Subcutaneous abdominal adipose tissue (tissue), 5 donors: ENCODE data around the gene LRCH1.

ENCODE experiments used
- H3K27ac ChIP-seq: one replicate; pipeline ENCODE4 v1.7.0; 2013; ENCODE audit warnings: low read depth, mild to moderate bottlenecking, inconsistent platforms, low read length, moderate library complexity
- H3K27me3 ChIP-seq, 5 donors: one replicate each; pipeline ENCODE4 v1.7.0; 2013; ENCODE audit warnings: low read length in 5 of 5, inconsistent platforms in 1 of 5; ENCODE audit not compliant: control insufficient read depth in 5 of 5, insufficient read depth in 4 of 5
- H3K36me3 ChIP-seq, 5 donors: one replicate each; pipeline ENCODE4 v1.7.0; 2013; ENCODE audit warnings: low read length in 5 of 5; ENCODE audit not compliant: control insufficient read depth in 5 of 5, insufficient read depth in 5 of 5
- H3K4me1 ChIP-seq, 5 donors: one replicate each; pipeline ENCODE4 v1.7.0; 2013; ENCODE audit warnings: low read length in 5 of 5, mild to moderate bottlenecking in 3 of 5, moderate library complexity in 1 of 5; ENCODE audit not compliant: control insufficient read depth in 5 of 5, insufficient read depth in 5 of 5
- H3K4me3 ChIP-seq, 5 donors: one replicate each; pipeline ENCODE4 v1.7.0; 2013; ENCODE audit warnings: low read length in 5 of 5, low read depth in 1 of 5
- H3K9ac ChIP-seq, 5 donors: one replicate each; pipeline ENCODE4 v1.7.0; 2013; ENCODE audit warnings: low read length in 5 of 5, mild to moderate bottlenecking in 4 of 5, moderate library complexity in 3 of 5
- H3K9me3 ChIP-seq, 5 donors: one replicate each; pipeline ENCODE4 v1.7.0; 2013; ENCODE audit warnings: low read length in 5 of 5; ENCODE audit not compliant: control insufficient read depth in 5 of 5
- donor health status: healthy.
- donor health status: healthy.
- donor health status: healthy.
- donor health status: healthy.
- donor health status: healthy.

LRCH1 gene

DNA sequence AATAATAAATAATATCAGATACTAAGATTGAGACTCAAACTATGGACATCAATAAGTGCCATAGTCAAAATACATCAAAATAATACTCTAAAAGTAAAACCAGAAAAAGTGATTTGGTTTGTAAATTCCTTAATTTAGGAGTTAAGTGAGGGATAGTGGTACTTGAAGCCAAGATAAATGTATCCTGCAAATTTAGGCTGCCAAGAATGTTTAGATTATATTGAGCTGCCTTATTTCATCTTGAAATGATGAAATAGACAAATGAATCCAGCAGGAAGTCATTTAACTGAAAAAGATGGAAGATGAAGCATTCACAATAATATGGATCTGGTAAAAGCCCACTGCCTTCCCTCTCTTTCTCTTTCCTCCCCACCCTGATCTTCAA is 112.3 kb downstream of the LRCH1 start:
- Histone ChIP-seq H3K36me3 (peaks cover 0 to 2% (median 0%) of the 10 kb centered on the region in 5 donors), H3K27ac (peak overlapping the region; percentile 11), H3K4me3 (no peak overlapping the region), H3K9ac (no peak overlapping the region), H3K27me3 (no peaks in the 10 kb centered on the region), H3K9me3 (no peaks in the 10 kb centered on the region), H3K4me1 (peaks cover 0 to 50% (median 12%) of the 10 kb centered on the region in 5 donors)

- Histone ChIP-seq H3K27ac (peak overlapping the region; percentile 11), H3K9me3 (no peaks in the 10 kb centered on the region), H3K27me3 (no peaks in the 10 kb centered on the region), H3K36me3 (peaks cover 0 to 6% (median 0%) of the 10 kb centered on the region in 5 donors), H3K4me1 (peaks cover 0 to 50% (median 12%) of the 10 kb centered on the region in 5 donors), H3K9ac (peak overlapping the region in 1 of 5 donors; percentile 16), H3K4me3 (no peak overlapping the region)
These were observed 112.9 kb downstream of the LRCH1 start for GRCh38 chr13:46665633-46666482.

DNA sequence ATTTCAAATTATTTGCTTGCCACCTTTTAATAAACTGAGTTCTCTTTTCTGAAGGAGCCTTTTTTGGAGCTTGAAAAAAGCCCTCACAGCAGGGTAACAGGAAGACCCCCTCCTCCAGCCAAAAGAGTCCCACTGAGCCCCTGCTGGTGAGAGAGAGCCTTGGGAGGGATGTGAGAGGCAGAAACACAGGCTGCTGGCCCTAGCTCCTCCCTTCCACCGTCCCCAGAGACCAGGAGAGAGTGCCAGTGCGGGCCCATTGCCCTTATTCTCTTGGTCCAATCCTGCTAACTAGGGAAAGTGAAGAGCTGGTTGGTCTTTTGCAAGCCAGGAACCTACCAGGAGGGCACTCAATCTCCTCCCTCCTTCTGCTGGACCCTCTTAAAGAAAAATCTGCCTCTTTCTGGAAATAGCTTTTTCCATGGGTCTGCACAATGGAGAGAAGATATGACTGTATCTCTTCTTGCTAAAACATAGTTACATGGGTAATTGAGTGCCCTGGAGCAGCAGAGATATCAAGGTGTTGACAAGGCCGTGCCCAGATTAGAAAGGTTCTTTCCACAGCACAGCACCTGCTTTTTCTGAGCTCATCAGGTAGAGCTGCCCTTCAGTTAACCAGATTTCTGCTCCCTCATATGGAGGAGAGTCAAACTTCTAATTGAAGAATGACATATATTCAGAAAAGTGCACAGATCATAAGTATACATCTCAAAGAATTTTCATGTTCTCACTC is 113.9 kb downstream of the LRCH1 start:
- H3K36me3 ChIP-seq, result peaks cover 0 to 10% (median 0%) of the 10 kb centered on the region in 5 donors
- no peaks in the 10 kb centered on the region for H3K9me3 ChIP-seq
- no peak overlapping the region for H3K9ac ChIP-seq
- H3K4me1 ChIP-seq, result peaks cover 0 to 50% (median 12%) of the 10 kb centered on the region in 5 donors
- H3K4me3 ChIP-seq, result no peak overlapping the region
- no peaks in the 10 kb centered on the region for H3K27me3 ChIP-seq
- peak overlapping the region; percentile 4 for H3K27ac ChIP-seq

DNA sequence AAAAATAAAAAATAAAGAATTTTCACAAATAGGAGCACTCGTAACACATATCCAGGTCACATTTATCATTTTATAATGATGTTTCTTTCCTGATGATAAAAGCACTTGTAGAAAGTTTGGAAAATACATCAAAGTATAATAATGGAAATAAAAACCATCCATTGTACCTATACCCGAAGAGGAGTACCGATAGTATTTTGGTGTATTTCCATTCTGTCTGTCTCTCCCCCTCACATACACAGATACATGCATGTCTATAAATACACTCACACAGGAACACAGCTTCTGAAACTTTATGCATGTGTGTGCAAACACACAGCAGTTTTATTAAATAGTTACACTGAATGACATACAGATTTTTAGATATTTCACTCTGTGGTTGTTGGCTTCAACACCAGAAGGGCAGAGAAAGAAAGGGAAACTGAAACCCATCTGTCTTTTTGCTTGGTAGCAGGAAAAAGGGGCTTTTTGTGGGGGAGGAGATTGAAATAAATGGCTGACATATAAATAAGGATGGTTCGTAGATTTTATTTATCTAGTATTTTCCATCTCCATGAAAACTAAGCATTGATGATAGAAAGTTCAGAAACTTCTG is 114.8 kb downstream of the LRCH1 start:
- Histone ChIP-seq H3K4me1 (peaks cover 0 to 42% (median 12%) of the 10 kb centered on the region in 5 donors), H3K36me3 (peaks cover 0 to 13% (median 0%) of the 10 kb centered on the region in 5 donors), H3K4me3 (peak overlapping the region in 4 of 5 donors; percentile 23 to 40 (median 27)), H3K27me3 (no peaks in the 10 kb centered on the region), H3K9me3 (no peaks in the 10 kb centered on the region), H3K27ac (peak overlapping the region; percentile 48), H3K9ac (peak overlapping the region in 1 of 5 donors; percentile 11)

GRCh38 chr13:46668302-46668720 is 115.3 kb downstream of the LRCH1 start:
- H3K9me3 ChIP-seq, result no peaks in the 10 kb centered on the region
- H3K4me3 ChIP-seq, result peak overlapping the region in 4 of 5 donors; percentile 23 to 40 (median 27)
- peaks cover 0 to 13% (median 0%) of the 10 kb centered on the region in 5 donors for H3K36me3 ChIP-seq
- H3K4me1 ChIP-seq, result peaks cover 0 to 41% (median 12%) of the 10 kb centered on the region in 5 donors
- H3K27ac ChIP-seq, result peak overlapping the region; percentile 48
- H3K9ac ChIP-seq, result peak overlapping the region in 1 of 5 donors; percentile 11
- no peaks in the 10 kb centered on the region for H3K27me3 ChIP-seq

- H3K4me1 ChIP-seq, result peaks cover 0 to 41% (median 12%) of the 10 kb centered on the region in 5 donors
- no peak overlapping the region for H3K4me3 ChIP-seq
- H3K9me3 ChIP-seq, result no peaks in the 10 kb centered on the region
- H3K27me3 ChIP-seq, result no peaks in the 10 kb centered on the region
- no peak overlapping the region for H3K9ac ChIP-seq
- H3K36me3 ChIP-seq, result peaks cover 0 to 13% (median 0%) of the 10 kb centered on the region in 5 donors
- H3K27ac ChIP-seq, result peak overlapping the region; percentile 18
These were observed 116.1 kb downstream of the LRCH1 start for GRCh38 chr13:46668931-46669525.

DNA sequence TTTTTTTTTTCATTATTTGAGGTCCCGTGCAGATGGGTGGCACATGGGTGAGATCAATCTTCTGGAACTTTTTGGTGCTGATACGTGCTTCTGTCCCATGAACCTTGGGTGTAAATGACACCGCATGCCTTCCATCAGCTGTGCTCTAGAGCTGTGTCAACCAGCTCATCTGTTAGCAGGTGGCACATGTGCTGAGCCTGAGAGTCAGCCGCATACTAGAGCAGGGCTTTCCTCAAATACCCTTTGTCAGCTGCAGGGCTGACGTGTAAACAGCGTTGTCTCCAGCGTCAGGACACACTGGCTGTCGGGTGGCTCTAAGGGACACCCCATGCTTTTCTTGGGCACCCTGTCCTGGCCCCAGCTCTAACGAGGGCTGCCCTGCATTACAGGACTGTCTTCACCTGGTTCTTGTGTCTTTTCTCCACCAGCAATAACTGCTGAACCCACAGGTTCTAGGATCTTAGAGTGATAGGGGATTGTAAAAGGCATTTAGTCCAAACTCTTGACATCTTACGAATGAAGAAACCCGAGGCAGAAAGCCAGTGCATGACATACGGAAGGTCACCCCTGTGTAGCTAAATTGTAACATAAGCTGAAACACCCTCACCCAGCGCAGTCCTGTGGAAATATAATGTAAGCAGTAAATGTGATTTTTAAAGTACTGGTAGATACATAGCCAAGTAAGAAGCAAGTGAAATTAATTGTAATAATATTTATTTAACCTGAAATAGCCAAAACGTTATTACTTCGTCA is 119.5 kb downstream of the LRCH1 start:
- no peak overlapping the region for H3K4me3 ChIP-seq

DNA sequence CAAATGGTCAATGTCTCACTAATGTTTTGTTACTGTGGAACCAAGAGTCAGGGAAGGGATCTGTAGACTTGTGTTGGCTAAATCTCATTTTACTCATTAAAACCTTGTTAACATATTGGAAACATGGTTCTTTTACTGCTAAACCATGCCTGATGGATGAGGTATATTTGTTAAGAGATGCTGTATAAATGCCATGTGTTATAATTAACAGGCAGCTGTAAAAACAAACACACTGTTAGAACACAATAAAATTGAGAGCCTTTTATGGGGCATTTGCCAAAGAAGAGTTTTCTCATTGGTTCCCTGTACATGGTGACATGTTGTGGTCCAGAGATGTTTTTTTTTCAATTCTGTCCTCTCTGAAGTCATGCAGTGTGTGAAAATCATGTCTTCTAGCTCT is 122.0 kb downstream of the LRCH1 start:
- no peak overlapping the region for H3K4me3 ChIP-seq
- peaks cover 0 to 21% (median 12%) of the 10 kb centered on the region in 5 donors for H3K4me1 ChIP-seq
- no peaks in the 10 kb centered on the region for H3K9me3 ChIP-seq
- no peak overlapping the region for H3K9ac ChIP-seq
- H3K27me3 ChIP-seq, result no peaks in the 10 kb centered on the region
- H3K36me3 ChIP-seq, result peaks cover 0 to 13% (median 0%) of the 10 kb centered on the region in 5 donors
- no peak overlapping the region for H3K27ac ChIP-seq

More for the DNA sequence above, 119.5 kb downstream of the LRCH1 start:
- H3K27me3 ChIP-seq, result no peaks in the 10 kb centered on the region
- no peak overlapping the region for H3K9ac ChIP-seq
- H3K4me1 ChIP-seq, result peaks cover 0 to 20% (median 4%) of the 10 kb centered on the region in 5 donors
- no peak overlapping the region for H3K27ac ChIP-seq
- H3K36me3 ChIP-seq, result peaks cover 0 to 13% (median 0%) of the 10 kb centered on the region in 5 donors
- H3K9me3 ChIP-seq, result no peaks in the 10 kb centered on the region

GRCh38 chr13:46676378-46676725 is 123.4 kb downstream of the LRCH1 start:
- Histone ChIP-seq H3K27me3 (no peaks in the 10 kb centered on the region), H3K4me1 (peaks cover 0 to 27% (median 16%) of the 10 kb centered on the region in 5 donors), H3K27ac (no peak overlapping the region), H3K36me3 (peaks cover 0 to 5% (median 0%) of the 10 kb centered on the region in 5 donors), H3K9me3 (no peaks in the 10 kb centered on the region), H3K4me3 (no peak overlapping the region), H3K9ac (no peak overlapping the region)
